Activated CD4-positive, alpha-beta T cell treated with anti-CD3 and anti-CD28 coated beads for 48 hours (primary cell): ENCODE data around the gene JARID2.
"Not testable (repeated sequence)": the region's sequence is repeated elsewhere in the genome, so short reads cannot be mapped to it uniquely, and the experiment has no call there.

Experiments used
- DNase-seq: peaks from one replicate; pipeline ENCODE4 v3.0.0-alpha.2; 2020

The JARID2 gene

DNA sequence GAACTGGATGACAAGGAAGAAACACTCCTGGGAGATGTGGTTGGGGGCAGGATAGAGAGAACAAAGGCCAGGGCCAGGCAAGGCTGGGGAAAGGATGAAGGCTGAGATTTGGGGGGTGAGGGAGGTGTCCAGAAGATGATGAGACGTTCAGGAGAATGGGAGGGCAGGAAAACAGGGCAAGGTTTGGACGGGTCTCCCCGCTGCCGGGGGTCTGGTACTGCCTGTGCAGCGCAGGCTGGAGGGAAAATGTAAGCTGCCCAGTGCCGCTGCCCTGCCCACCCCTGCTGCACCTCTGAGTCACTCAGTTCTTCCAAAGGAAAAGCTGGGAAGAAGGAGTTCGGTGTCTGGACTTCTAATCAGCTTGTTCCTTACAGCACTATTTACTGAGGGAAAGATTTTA lies 286.1 kb downstream of the JARID2 start:
- no peak for DNase-seq

DNA sequence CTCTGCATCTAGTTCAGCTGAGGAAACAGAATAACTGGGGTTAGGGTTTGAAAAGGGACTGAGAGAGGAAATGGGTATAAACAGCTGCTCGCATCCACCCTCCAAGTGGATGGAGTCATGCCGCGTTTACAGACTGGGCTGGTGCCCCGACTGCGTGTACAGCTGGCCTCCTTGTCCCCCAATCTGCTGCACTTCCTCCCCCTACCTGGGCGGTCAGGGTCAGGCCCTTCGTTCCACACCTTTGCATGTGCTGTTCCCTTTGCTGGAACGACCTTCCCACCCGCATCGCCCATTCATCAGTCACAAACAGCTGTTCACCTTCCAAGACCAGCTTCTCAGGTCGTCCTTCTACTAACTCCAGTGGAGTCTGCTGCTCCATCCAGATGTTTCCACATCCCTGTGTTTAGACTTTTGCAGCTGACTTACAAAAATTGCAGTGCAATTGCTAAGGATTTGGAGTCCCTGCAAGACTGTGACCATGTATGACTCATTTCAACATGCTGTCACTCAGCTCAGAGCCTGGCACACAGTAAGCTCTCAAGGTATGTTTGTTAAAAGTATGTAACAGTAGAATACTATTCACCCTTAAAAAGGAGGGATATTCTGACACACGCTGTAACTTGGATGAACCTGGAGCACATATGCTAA lies 287.6 kb downstream of the JARID2 start:
- no peak for DNase-seq

DNA sequence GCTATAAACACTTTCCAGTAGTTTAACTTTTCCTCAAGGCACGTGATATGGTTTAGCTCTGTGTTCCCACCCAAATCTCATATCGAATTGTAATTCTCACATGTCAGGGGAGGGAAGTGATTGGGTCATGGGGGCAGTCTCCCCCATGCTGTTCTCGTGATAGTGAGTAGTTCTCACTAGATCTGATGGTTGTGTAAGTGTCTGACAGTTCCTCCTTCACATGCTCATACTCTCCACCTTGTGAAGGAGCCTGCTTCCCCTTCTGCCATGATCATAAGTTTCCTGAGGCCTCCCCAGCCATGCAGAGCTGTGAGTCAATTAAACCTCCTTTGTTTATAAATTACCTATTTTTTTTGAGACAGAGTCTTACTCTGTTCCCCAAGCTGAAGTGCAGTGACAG lies 289.1 kb downstream of the JARID2 start:
- no peak for DNase-seq

DNA sequence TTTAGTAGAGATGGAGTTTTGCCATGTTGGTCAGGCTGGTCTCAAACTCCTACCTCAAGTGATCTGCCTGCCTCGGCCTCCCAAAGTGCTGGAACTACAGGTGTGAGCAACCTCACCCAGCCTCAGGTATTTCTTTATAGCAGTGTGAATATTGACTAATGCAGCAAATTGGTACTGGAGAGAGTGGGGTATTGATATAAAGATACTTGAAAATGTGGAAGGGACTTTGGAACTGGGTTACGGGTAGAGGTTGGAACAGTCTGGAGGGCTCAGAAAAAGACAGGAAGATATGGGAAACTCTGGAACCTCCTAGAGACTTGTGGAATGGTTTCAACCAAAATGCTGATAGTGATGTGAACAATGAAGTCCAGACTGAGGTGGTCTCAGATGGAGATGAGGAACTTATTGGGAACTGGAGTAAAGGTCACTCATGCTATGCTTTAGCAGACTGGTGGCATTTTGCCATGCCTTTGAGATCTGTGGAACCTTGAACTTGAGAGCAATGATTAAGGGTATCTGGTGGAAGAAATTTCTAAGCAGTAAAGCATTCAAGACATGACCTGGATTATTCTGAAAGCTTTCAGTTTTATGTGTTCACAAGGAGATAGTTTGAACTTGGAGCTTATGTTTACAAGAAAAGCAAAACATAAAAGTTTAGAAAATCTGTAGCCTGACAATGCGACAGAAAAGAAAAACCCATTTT lies 289.8 kb downstream of the JARID2 start:
- no peak for DNase-seq

DNA sequence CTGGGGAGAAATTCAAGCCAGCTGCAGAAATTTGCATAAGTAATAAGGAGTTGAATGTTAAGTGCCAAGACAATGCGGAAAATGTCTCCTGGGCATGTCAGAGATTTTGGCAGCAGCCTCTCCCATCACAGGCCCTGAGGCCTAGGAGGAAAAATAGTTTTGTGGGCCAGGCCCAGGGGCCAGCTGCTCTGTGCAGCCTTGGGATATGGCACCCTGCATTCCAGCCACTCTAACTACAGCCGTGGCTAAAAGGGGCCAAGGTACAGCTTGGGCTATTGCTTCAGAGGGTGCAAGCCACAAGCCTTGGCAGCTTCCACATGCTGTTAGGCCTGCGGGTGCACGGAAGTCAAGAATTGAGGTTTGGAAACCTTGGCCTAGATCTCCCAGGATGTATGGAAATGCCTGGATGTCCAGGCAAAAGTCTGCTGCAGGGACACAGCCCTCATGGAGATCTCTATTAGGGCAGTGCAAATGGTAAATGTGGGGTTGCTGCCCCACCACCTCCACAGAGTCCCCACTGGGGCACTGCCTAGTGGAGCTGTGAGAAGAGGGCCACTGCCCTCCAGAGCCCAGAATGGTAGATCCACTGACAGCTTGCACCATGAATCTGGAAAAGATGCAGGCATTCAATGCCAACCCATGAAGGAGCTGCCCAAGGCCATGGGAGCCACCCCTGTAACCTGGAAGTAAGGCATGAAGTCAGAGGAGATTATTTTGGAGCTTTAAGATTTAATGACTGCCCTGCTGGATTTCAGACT lies 290.5 kb downstream of the JARID2 start:
- no peak for DNase-seq

DNA sequence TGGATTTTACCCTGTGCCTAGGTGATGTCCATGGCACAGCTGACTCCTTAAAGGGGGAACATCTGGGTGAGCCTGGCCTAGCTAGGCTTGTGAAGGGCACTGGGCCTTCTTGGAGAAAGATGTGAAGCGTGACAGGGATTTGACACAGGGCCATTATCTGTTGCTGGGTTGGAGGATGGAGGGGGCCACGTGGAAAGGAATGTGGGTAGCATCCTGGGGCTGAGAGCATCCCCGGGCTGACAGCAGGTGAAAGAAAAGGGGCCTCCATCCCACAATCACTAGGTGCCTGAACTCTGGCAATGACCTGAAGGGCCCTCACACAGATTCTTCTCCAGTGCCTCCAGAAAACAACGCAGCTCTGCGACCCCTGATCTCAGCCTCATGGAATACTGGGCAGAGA lies 292.2 kb downstream of the JARID2 start:
- no peak for DNase-seq

DNA sequence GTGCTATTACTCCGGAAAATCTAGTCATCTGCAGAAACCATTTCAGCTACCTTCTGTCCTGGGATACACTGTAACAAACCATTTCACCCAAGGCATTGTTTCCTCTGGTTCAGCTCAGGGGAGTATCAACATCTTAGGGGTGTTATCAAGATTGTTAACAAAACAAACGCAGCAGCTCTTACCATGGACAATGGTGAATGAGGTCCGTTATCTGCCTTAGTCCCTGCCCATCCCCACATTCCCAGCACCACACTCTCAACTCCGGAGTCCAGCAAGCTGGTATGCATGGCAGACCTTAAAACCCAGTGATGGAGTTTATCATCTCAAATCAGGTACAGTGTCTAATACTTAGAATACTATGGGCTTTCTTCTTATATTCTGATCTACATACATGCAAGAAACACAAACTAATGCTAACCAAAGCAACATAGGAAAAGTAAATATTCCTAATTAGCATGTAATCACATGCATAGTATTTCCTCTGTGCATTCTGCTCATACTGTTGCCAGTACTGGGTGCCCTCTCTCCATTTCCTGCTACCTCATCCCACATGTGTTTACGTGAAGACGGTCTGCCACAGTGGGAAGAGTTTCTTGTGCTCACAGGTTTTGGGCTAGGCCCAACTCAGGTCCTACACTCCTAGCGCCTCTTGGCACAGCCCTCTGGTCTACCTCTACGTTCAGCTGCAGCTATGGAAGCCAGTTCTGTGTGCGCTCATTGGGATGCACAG lies 293.1 kb downstream of the JARID2 start:
- no peak for DNase-seq

DNA sequence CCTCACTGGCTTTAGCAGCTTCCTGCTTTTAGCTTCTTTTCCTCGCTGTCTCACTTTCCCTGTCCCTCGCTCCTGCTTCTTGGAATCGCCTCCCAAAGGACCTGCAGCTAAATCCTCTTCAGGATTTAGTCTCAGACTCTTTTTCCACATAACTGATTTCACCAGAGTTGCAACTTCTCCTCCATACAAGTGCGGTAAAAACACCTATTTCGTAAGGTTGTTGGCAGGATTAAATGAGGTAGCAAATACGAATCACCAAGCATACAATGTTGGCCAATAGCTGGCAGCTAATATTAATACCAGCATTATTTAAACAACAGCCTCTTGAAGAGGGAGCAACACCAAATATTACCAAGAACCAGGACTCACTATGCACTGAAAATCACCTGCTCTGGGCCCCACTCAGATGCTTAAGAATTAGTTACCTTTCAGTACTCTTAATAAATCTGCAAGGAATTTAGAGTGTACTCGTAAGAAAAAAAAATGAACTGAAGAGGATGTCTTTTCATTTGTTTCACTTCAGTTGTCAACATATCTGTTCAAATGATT lies 293.9 kb downstream of the JARID2 start:
- no peak for DNase-seq

DNA sequence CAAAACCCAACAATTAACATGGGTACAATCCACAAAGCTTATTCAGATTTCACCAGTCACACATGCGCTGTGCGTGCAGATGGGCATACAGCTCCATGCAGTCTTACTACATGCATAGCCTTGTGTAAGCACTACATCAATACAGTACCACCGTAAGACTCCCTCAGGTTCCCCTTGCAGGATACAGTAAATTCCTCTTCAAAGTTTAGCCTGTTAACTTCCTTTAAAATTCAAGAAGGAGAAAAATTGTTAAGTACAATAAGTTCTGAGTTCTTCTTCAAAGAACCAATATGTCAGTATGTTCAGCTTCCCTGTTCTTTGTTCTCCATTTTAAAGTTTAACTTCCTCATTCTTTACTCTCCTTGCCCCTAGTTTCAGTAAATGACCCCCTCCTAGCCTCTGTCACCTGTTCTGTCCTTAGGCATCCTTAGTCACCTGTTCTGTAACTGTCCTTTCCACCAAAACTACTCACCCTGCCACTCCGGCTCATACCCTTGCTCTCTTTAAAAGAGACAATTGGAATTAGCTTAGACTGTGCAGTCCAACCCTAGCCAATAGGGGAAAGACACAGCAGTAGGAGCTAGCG lies 297.6 kb downstream of the JARID2 start:
- not testable (repeated sequence) for DNase-seq

DNA sequence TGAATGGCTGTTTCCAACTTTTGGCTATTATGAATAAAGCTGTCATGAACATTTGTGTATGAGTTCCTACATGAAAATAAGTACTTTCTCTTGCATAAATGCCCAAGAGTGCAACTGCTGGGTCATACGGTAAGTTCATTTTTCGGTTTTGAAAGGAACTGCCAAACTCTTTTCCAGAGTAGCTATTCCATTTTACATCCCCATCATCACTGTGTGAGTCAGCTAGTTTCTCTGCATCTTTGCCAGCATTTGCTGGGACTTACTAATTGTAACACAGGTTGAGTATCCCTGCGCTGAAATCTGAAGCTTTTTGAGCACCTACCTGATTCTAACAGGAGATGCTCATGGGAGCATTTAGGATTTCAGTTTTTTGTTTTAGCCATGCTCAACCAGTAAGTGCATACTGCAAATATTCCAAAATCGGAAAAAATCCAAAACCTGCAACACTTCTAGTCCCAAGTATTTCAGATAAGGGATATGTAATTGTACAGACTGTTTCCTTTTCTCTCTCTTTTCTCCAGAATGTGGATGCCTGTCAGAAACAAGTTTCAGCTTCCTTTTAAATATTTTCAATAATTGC lies 298.5 kb downstream of the JARID2 start:
- no peak for DNase-seq

DNA sequence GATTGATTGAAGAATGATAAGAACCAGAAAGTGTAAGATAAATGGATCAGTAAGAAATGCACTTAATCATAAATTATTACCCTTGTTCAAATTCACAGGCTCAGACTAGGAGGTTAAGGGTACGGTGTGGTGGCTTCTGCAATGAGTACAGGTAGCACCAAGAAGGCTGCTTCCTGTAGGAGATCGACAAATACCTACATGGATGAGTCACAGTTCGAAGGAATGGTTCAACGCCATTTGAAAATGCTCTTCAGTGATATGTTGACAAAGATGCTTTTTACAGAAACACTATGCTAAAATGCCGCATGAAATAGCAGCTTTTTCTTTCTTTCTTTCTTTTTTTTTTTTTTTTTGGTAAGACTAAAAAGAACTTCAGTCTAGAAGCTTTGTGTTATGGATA lies 300.7 kb downstream of the JARID2 start:
- no peak for DNase-seq

DNA sequence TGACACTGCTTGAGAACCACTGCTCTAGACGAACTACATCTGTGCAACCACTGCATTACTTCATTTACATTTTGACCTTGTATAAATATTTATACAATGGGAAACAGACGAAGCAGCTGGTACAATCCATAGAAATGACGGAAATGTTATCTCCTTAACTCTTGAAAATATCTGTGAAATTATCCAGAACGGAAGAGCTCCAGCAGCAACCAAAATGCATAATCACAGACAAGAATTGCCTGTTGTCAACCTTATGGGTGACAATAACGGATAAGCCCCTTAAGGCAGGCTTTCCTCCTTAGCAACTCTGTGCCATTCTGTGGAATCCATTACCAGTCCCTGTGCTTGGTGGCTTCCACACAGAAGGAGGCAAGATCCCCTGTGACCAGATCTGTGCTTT lies 301.5 kb downstream of the JARID2 start:
- DNase-seq: no peak

DNA sequence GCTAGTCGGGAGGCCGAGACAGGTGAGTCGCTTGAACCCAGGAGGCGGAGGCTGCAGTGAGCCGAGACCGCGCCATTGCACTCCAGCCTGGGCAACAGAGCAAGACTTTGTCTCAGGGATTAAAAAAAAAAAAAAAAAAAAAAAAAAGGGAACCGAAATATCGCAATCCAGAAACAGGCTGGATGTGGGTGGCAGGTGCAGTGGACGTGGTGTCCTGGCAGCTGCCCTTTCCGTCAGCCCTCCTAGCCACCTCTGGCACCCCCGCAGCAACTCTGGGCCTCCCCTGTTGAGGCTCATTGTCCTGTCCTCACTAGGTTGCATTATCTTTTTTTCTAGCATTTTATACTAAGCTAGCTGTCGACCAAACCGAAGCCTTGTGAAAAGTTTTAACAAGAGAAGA lies 303.5 kb downstream of the JARID2 start:
- DNase-seq: no peak

DNA sequence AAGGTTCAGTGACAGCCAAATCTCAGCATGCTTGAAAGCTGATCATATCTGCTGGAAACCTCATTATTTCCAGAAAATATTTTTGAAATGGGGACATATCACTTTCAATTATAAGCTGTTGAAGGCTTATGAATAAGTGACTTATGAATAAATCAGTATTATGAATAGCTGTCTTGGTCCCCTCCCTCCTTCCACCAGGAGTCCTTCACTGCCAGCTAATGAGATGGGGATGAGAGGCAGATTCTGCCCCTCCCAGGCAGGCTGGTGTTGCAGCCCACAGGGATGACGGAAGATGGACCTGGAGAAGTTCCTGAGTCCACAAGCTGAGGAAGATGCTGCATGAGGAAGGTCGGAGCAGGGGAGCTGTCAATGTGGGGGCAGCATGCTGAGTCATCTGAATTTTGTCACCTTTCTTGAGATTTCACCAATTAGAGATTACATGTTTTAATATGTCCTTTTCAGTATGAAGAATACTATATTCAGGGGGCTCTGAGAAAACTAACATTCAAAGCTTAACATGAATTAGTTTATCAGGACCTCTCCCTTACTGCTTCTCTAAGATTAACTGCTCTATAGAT lies 304.8 kb downstream of the JARID2 start:
- DNase-seq: no peak

DNA sequence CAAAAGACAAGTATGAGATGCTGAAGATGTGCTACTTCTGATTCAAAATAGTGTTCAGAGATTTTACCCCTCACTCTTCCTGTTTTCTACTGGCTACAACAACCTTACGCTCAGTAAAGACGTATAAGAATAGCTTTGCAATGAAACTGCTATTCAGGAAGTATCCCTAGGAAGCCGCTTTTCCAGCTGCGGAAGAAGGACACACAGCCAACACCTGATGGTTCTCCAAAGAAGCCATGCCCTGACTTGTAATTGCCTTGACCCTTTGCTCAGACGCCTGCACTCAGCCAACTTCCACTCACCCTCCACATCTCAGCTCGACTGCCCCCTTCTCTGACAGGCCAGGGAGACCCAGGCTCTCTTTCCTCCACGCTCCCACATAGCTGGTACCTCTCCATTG lies 305.4 kb downstream of the JARID2 start:
- DNase-seq: no peak

DNA sequence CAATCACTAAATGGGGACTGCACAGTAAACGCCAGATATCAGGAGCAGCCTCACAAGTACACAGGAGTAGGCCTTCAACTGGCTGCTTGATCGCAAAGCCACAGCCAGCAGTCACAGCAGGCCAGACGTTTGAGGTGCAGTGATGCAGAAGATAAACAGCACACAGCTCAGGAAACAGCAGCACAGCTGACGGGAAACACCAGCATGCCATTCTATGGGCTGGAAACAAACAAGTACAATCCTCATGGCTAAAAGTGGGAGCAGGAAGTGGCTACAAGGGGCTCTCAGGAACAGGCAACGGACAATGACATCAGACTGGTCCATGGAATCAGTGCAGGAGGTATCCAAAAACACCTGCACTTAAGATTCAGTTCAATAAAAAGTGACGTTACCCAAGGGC lies 305.9 kb downstream of the JARID2 start:
- no peak for DNase-seq

DNA sequence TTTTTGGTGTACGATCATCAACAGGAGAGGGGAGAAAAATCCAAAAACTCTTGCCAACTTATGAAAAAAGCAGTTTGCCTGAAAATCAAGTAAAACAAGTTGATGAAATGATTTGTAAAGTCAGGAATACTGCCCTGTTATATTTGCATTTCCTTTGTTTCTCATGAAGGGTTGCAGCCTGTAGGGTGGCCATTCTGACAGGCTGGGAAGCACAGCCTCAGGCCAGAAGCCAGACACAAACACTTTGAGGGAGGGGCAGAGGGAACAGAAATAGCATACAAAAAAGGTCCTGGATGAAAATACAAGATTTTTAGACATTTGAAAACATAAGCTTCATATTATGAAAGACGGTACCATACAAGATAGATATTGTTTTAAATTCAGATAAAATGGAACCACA lies 307.2 kb downstream of the JARID2 start:
- no peak for DNase-seq

DNA sequence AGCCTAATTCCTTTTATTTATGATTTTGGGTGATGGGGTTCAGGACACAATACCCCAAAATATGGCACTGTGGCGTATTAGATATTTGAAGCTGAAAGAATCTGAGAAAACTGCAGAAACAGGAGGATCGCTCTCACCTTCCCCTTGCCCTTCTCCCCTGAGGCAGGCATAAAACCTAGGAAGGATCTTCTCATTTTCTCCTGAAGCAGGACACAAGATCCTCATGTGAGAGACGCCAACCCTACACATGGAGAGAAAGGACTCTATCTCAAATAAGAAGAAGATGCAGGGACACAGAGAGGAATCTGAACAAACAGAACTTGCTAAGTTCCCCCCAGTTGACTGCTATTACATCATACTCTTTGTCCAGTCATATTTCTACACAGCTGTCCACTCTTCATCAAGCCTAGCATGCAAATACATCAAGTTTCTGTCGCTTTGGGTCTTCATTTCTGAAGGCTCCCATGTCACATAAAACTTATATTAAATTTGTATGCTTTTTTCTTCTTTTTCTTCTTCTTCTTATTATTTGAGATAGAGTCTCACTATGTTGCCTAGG lies 307.9 kb downstream of the JARID2 start:
- no peak for DNase-seq

DNA sequence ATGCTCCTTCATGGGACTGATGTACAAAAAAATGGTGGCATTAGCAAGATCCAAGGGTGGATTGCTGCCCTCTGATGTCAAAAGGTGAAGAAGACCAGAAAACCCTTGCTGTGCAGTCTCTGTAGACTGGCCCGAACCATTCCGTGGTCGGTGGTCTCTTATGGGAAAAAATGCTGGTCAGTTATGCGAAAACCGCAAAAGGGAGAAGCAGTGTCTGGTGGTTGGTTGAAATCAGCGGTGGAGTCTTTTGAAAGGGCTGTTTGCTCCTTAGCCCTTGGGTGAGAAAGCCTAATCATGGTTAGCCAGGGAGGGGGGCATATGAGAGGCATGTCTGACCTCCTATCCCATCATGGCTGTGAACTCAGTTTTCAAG lies 308.8 kb downstream of the JARID2 start:
- no peak for DNase-seq

DNA sequence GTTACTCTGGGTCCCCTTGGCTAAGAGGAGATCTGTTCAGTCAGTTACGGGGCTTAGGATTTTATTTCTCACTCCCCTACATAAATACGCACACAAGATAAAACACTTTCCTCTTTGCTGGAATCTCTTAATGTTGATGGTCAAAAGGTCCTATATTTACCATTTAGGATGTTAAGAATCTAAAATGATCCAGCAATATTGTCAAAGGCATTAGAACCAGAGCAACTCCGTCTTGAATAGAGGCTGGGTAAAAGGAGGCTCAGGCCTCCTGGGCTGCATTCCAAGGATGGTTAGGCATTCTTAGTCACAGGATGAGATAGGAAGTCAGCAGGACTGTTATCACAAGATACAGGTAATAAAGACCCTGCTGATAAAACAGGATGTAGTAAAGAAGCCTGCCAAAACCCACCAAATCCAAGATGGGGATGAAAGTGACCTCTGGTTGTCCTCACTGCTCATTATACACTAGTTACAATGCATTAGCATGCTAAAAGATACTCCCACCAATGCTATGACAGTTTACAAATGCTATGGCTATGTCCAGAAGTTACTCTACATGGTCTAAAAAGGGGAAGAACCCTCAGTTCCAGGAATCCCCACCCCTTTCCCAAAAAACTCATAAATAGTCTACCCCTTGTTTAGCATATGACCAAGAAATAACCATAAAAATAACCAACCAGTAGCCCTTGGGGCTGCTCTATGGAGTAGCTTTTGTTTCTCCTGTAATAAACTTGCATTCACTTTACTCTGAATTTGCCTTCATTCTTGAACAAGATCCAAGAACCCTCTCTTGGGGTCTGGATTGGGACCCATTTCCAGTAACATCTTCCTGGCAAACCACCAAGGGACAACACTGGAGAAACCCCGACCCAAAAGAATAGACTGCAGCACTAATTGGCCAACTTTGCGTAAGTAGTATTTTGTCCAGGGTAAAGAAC lies 309.5 kb downstream of the JARID2 start:
- no peak for DNase-seq

DNA sequence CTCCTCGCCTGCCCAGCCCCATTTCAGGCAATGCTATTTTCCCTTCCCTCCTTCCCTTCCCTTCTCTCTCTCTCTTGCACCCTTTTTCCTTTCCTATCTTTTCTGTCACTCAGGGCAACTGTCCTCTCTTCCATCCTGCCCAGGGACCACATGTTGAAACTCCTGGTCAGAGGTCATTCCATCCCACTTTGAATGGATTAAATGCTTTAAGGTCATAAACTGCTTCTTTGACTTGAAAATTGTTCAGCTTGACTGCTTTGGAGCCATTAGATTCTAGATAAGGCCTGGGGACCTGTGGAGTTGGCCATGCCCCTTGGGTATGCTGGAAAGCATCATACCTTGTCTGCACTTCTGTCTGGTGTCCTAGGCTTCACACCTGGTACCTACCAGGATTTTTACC lies 310.8 kb downstream of the JARID2 start:
- DNase-seq: no peak
